HG03103 (cell line): ENCODE data around the gene CDH5.

Experiments used
- ATAC-seq: cut with Tn5 transposase; IDR thresholded peaks from one replicate; pipeline ENCODE4 v1.9.1; 2021; ENCODE audit warnings: low read depth; ENCODE audit not compliant: unreplicated experiment

Gene CDH5

DNA sequence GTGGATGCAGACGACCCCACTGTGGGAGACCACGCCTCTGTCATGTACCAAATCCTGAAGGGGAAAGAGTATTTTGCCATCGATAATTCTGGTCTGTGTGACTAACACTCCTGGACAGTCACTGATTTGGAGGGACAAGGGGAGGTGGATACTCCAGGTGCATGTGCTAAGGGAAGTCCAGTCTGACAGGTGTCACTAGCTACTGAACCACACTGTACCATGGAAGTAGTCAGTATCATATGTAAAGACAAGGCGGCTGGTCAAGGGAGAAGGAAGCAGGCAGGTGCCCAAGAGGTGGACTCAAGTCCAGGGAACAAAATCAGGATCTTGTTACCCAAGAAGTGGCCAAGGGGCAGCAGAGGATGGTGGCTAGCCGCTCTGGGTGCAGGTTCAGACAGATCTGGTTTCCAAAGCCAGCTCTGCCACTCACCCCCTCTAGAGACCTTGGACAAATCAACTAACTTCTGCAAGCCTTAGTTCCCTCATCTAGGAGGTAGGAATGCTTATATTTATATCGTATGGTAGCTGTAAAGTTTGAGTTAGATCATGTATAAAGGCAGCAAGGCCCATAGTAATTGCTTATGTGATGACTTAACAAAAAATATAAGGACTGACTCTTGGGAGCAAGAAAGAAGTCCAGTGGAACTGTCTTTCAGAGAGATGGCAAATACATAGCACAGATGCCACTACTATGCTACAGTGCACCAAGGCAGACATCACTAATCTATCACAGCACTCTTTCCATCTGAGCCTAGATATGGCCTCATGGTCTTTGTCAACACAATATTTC lies 22.1 kb downstream of the CDH5 start:
- no peak for ATAC-seq

DNA sequence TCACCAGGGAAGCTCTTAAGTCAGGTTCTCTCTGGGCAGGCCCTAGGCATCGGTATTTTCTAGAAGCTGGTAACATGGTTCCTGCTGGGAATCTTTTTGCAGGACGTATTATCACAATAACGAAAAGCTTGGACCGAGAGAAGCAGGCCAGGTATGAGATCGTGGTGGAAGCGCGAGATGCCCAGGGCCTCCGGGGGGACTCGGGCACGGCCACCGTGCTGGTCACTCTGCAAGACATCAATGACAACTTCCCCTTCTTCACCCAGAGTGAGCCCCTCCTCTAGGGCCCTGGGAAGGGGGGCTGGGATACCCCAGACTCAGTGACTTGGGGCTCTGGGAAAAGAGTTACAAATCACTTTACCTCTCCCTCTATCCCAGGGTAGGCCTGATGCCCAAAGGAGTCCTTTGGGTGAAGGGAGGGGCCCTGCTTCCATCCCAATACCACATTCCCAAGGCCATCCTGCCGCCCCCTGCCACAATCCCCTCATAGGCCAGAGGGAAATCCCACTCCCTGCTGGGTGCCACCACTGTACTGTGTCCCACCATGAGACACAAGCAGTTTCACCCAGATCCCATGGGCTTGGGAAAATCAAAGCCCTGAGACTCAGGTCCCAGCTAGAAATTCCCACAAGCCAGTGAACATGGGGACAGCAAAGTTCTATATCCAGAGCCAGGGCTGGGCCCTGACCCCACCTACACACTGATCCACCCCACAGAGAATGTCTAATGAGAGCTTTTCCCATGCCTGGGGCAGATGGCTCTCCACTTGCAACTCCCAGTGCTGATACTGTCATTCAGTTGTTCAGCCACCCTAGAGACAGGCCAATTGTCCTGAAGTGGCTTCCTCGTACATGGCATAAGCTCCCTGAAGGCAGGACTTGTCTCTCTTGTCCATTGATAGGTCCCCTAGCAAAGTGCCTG lies 23.0 kb downstream of the CDH5 start:
- ATAC-seq: no peak

DNA sequence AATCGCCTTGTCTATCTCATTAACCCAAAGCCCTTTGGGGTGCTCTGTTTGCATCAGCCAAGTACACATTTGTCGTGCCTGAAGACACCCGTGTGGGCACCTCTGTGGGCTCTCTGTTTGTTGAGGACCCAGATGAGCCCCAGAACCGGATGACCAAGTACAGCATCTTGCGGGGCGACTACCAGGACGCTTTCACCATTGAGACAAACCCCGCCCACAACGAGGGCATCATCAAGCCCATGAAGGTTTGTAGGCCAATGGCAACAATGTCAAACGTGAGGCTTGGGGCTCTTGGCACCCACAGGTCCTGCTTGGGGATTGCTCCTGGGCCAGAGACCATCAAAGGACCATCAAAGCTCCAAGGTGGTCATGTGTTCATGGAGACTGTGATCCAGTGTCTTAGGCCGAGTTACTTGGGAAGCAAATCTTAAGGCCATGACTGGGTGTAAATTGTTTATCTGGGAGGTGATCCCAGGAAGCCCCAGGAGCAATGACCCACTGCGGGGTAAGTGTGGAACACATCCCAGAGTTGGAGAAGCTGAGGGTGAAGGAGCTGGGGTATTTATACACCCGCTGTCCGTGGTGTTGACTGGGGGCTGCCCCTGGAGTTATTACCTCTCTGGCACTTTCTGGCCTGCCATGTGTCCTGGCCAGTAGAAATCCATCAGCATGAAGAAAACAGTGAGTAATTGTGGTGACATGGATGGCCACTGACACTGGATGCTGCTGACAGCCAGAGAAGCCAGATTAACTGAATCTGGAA lies 24.0 kb downstream of the CDH5 start:
- no peak for ATAC-seq

DNA sequence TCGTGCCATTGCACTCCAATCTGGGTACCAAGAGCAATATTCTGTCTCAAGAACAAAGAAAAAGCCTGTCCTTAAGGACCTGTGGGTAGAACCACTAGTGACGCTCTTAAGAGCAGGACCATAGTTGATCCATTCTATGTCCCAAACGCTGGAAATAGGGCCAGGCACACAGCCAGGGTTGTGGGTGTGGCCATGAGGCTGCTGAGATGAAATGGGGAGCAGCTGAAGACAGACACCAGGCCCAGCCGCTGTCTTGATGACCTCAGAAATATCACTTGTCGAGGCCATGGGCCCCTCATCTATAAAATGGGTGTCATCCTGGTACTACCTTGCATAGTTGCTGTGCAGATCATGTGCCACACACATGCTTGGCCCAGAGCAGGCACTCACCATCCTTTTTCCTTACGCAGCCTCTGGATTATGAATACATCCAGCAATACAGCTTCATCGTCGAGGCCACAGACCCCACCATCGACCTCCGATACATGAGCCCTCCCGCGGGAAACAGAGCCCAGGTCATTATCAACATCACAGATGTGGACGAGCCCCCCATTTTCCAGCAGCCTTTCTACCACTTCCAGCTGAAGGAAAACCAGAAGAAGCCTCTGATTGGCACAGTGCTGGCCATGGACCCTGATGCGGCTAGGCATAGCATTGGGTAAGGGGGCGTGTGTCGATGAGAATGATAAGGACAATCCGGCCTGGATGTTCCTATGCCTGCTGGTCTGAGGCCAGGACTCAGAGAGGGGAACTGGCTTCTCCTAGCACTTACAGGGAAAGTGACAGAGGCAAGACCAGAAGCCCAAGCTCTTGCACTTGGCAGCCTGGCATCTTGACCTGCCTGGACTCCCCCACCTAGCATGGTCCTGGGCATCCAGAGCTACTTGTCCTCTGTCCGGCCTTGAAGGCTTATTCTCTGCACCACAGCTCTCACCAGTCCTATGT lies 25.5 kb downstream of the CDH5 start:
- ATAC-seq: no peak

DNA sequence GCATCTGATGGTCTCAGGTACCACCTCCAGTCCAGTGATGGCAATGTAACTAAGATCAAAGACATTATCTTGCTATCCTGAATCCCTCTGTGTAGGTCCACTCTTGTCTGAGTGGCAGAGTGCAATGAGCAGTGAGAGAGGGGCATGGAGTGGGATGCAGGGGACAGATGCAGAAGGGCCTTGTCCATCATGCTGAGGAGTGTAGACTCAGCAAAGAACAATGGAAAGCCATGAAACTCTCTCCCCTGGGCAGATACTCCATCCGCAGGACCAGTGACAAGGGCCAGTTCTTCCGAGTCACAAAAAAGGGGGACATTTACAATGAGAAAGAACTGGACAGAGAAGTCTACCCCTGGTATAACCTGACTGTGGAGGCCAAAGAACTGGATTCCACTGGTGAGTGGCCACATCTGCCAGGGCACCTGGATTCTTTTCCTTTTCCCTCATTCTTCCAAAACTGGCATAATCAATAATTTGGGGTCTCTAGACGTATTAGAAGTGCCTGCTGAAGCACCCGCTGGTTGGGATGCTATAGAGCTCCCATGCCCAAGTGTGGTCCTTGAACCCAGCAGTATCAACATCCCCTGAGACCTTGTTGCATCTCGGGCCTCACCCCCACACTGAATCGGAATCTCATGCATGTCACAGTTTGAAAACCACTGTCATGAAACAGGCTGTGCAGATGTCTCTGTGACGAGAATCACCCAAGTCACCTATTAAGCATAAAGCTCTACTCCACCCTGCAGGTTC lies 29.5 kb downstream of the CDH5 start:
- ATAC-seq: no peak

DNA sequence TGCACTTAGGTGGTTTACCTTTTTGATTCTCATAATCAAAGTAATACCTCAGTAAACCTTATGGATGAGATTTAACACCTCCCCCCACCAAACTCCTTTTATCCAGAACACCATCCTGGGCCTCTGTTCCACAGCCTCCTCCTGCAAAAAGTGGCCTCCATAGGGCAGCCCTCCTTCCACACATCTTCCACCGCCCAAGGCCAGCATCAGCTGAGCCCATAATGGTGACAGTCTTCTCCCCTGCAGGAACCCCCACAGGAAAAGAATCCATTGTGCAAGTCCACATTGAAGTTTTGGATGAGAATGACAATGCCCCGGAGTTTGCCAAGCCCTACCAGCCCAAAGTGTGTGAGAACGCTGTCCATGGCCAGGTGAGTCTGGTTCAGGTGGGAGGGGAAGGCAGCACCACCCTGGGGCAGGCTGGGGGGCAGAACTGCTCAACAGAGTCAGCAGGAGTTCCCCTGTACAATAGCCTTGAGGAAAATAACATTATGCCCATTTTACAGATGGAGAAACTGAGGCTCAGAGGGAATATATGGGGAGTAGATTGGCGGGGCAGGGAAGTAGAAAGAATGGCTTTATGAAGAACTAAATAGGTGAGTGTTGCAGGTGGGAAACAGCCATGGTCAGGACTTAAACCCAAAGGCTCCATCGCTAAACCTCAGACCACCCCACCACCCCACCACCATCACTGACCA lies 31.4 kb downstream of the CDH5 start:
- no peak for ATAC-seq

DNA sequence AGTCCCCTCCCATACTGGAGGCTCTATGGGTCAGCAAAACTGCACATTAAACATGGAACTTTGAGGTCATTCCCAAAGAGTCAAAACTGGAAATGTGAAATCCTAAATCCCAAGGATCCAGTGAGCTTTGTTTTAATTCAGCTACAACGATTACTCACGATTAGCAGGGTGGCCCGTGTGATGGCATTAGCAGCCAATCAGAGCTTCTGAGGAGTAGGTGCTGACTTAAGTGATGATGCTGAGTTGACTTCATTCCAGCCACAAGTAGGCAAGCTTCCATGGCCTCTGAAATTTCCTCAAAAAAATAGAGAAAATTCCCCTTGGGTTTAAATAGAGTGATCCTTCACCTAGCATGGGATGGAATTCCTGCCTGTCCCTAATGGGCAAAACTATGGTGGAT lies 32.5 kb downstream of the CDH5 start:
- ATAC-seq: no peak

DNA sequence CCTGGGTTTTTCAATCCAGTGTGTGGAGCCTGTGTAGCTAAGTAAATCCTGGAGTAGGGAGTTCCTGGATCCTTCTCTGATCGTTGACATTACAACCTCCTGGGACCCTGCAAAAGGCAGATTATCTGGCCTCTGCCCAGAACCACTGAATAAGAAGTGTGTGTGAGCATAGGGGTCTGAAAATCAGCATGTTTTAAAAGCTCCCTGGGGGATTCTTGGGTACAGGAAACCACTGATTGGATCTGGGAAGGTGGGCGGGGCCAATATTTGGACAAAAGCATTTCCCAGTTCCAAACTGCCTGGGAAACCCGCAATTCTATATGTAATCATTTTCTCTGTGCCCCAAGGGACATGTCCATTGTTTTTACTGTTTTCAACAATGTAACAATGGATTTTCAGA lies 33.4 kb downstream of the CDH5 start:
- no peak for ATAC-seq

DNA sequence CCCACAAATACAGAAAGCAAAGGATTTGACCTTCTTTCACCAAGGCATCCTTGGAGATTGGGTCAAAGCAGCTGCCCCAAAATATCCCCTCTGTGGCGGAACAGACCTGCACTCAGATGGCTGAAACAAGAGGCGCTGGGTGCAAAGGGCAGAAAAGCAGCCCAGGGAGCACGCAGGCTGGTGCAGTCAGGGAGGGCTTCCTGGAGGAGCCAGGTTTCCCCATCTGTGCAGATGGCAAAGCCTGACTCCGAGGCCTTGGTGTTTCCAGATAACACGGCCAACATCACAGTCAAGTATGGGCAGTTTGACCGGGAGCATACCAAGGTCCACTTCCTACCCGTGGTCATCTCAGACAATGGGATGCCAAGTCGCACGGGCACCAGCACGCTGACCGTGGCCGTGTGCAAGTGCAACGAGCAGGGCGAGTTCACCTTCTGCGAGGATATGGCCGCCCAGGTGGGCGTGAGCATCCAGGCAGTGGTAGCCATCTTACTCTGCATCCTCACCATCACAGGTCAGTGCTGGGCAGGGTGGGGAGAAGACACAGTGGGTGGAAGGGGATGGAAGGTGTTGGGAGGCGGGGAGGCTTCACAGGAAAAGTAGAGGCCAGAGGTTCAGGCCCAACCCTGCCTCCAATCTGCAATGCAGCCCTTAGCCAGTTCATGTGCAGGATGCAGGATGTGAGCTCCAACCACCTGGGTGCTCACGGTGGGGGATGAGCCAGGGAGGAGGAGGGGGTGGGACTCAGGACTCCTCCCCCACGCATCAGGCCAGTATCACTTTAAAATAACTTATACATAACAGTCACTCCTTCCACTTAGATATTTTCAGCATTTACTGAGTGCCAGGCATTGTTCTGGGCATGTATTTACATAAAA lies 34.3 kb downstream of the CDH5 start:
- no peak for ATAC-seq

DNA sequence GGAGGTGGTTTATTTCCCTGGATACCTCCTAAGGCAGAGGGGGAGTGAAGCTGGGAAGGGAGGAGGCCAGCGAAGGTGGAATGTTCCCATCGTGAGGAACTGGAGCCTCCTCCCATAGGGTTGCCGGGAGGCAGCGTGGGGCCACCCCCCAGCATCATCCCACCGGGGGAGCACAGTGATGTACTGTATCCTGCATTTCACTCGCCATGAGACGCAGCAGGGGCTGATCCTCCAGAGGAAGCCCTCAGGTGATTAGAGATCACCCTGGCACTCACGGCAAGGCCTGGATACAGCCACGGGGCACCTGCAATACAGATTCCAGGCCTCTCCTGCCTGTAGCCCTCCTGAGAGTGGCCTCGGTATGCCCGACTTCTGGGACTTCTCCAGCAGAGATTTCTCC lies 35.1 kb downstream of the CDH5 start:
- no peak for ATAC-seq

DNA sequence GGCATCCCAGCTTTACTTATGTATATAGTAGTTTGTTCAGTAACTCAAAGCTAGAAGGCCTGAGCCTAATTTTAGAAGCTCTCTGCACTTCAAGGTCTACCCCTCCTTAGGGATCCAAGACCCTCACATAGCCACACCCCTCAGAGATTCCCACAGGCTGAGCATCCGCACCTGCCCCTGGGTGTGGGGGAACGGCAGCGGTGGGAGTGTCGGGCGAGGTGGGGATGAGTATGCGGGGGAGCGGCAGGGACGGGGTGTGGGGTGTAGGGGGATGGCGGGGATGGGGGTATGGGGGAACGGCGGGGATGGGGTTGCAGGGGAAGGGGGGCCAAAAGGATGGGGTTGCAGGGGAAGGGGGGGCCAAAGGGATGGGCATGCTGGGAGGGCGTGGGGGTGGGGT lies 35.7 kb downstream of the CDH5 start:
- no peak for ATAC-seq

DNA sequence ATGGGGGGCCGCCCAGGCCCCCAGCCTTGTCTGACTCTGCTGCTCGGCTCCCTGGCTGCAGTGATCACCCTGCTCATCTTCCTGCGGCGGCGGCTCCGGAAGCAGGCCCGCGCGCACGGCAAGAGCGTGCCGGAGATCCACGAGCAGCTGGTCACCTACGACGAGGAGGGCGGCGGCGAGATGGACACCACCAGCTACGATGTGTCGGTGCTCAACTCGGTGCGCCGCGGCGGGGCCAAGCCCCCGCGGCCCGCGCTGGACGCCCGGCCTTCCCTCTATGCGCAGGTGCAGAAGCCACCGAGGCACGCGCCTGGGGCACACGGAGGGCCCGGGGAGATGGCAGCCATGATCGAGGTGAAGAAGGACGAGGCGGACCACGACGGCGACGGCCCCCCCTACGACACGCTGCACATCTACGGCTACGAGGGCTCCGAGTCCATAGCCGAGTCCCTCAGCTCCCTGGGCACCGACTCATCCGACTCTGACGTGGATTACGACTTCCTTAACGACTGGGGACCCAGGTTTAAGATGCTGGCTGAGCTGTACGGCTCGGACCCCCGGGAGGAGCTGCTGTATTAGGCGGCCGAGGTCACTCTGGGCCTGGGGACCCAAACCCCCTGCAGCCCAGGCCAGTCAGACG lies 36.2 kb downstream of the CDH5 start:
- no peak for ATAC-seq

DNA sequence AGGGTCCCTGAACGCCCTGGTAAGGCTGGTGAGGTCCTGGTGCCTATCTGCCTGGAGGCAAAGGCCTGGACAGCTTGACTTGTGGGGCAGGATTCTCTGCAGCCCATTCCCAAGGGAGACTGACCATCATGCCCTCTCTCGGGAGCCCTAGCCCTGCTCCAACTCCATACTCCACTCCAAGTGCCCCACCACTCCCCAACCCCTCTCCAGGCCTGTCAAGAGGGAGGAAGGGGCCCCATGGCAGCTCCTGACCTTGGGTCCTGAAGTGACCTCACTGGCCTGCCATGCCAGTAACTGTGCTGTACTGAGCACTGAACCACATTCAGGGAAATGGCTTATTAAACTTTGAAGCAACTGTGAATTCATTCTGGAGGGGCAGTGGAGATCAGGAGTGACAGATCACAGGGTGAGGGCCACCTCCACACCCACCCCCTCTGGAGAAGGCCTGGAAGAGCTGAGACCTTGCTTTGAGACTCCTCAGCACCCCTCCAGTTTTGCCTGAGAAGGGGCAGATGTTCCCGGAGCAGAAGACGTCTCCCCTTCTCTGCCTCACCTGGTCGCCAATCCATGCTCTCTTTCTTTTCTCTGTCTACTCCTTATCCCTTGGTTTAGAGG lies 37.1 kb downstream of the CDH5 start:
- no peak for ATAC-seq

DNA sequence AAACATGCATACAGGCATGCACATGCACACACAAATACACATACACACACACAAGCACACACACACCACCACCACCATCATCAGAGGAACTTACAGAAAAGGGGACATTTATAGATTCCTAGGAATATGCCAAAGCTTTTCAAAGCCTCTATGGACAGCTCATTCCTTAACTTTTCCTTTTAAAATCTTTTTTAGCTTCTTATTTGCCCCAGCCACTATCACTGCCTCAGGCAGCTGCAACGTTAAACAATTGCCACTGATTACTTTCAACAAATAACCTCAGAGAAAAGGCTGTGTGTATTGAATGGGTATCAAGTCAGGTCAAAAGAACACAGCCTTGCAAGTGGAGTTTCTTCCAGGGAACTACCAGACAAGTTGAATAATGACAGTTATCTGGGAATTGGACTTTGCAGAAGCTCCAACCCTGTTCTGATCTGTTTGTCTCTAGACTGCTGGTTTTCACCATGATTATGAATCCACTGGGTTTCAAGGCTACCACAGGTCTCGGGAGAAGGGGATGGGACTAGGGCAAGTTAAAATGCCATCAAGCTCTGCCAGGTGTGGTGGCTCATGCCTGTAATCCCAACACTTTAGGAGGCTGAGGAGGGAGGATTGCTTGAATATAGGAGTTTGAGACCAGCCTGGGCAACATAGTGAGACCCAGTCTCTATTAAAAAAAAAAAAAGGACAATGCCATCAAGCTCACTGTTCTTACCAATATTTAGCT lies 38.7 kb downstream of the CDH5 start:
- no peak for ATAC-seq

DNA sequence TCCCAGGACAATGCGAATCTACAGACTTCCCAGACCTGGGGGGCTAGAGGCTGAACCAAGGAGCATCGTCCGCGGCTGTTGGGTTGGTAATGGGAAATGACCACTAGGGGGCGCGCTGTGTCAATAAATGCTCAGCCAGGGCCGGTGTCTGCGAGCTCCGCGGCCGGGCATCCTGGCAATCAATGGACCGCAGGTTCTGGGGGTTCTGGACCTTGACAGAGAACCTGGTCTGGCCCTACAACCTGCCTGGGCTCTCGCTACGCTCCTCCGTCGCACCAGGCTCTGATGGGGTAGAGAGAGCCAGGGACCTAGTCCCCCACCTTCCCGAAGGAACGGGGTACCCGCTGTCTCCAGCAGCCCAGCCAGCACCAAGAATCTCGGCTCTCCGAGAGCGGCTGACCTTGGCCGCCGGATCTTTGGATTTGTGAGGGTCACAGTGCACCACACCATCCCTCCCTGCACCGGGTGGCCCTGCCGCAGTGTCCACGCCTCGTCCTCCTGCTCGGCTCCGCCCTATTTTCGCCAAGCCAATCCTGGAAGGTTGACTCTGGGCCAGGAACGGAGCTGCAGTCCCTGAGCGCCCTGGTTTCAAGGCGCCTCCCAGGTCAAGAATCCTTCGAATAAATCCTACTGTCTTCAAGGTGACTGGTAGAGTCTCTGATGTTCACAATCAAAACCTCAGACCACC lies 40.2 kb downstream of the CDH5 start:
- peak; percentile 76 for ATAC-seq
